Measurements from ENCODE around the gene BARX2. TPM values are rescaled to one million over a fixed set of nuclear protein-coding genes. Genes with fewer than 3 reads are reported as not detected.
A peak's percentile ranks its signal among the peaks of the same experiment; 100 is the strongest.

Gene BARX2
- total RNA-seq, 1 donor from 2014 or later = 0.41 TPM

GRCh38 chr11:129370715-129371114 lies 4.9 kb upstream of the BARX2 start:
- intact Hi-C loops (cut with DNase I) = no loop called here
- DNase-seq = no peak

GRCh38 chr11:129372609-129373488 lies 2.8 kb upstream of the BARX2 start:
- peak overlapping the region; percentile 46 for H3K4me3 ChIP-seq
- peak; percentile 24 for DNase-seq
- no peaks in the 10 kb centered on the region for H3K9me3 ChIP-seq
- peaks cover 94% of the 10 kb centered on the region for H3K27me3 ChIP-seq (ENCODE audit: low read depth)
- ATAC-seq = peak in 1 of 2 donors; percentile 18
- H3K27ac ChIP-seq = no peak overlapping the region
- intact Hi-C loops (cut with DNase I) = no loop called here
- TF ChIP-seq CTCF (IDR thresholded peaks at IDR 0.05) = no peak
- peaks cover 29% of the 10 kb centered on the region for H3K4me1 ChIP-seq
- no peaks in the 10 kb centered on the region for H3K36me3 ChIP-seq

More at GRCh38 chr11:129370715-129371114, 4.9 kb upstream of the BARX2 start:
- Histone ChIP-seq H3K9me3 (no peaks in the 10 kb centered on the region), H3K4me3 (no peak overlapping the region), H3K36me3 (no peaks in the 10 kb centered on the region), H3K4me1 (peaks cover 29% of the 10 kb centered on the region), H3K27me3 (ENCODE audit: low read depth) (peaks cover 94% of the 10 kb centered on the region), H3K27ac (no peak overlapping the region)
- no peak for ATAC-seq
- no peak for TF ChIP-seq CTCF (IDR thresholded peaks at IDR 0.05)

GRCh38 chr11:129373489-129373953 lies 2.1 kb upstream of the BARX2 start:
- DNase-seq (peak; percentile 21), ATAC-seq (no peak)
- H3K4me3 ChIP-seq = peak overlapping the region; percentile 46
- peaks cover 29% of the 10 kb centered on the region for H3K4me1 ChIP-seq
- TF ChIP-seq CTCF (IDR thresholded peaks at IDR 0.05) = no peak
- intact Hi-C loops (cut with DNase I) = no loop called here
- H3K27me3 ChIP-seq (ENCODE audit: low read depth) = peaks cover 88% of the 10 kb centered on the region
- H3K27ac ChIP-seq = no peak overlapping the region
- H3K36me3 ChIP-seq = no peaks in the 10 kb centered on the region
- no peaks in the 10 kb centered on the region for H3K9me3 ChIP-seq

- H3K36me3 ChIP-seq = no peaks in the 10 kb centered on the region
- intact Hi-C loops (cut with DNase I) = no loop called here
- H3K27ac ChIP-seq = no peak overlapping the region
- TF ChIP-seq CTCF (IDR thresholded peaks at IDR 0.05) = no peak
- ATAC-seq = no peak
- DNase-seq = no peak
- H3K27me3 ChIP-seq (ENCODE audit: low read depth) = peaks cover 80% of the 10 kb centered on the region
- H3K9me3 ChIP-seq = no peaks in the 10 kb centered on the region
- H3K4me1 ChIP-seq = peaks cover 29% of the 10 kb centered on the region
- H3K4me3 ChIP-seq = peak overlapping the region; percentile 24
Observed at GRCh38 chr11:129374081-129374992, 1.3 kb upstream of the BARX2 start.

- ATAC-seq = peak; percentile 62 to 68
- Histone ChIP-seq H3K4me1 (peaks cover 29% of the 10 kb centered on the region), H3K4me3 (peak overlapping the region; percentile 33), H3K27ac (no peak overlapping the region), H3K9me3 (no peaks in the 10 kb centered on the region), H3K27me3 (ENCODE audit: low read depth) (peaks cover 71% of the 10 kb centered on the region), H3K36me3 (no peaks in the 10 kb centered on the region)
- intact Hi-C loops (cut with DNase I) = no loop called here
- TF ChIP-seq CTCF (IDR thresholded peaks at IDR 0.05) = no peak
- peak; percentile 47 for DNase-seq
Observed at GRCh38 chr11:129374993-129375750, 476 bp upstream of the BARX2 start.

All from lower lobe of right lung (tissue), 2 donors.